Measurements from ENCODE around the gene HGF.
A peak's percentile ranks its signal among the peaks of the same experiment; 100 is the strongest.

The HGF gene

DNA sequence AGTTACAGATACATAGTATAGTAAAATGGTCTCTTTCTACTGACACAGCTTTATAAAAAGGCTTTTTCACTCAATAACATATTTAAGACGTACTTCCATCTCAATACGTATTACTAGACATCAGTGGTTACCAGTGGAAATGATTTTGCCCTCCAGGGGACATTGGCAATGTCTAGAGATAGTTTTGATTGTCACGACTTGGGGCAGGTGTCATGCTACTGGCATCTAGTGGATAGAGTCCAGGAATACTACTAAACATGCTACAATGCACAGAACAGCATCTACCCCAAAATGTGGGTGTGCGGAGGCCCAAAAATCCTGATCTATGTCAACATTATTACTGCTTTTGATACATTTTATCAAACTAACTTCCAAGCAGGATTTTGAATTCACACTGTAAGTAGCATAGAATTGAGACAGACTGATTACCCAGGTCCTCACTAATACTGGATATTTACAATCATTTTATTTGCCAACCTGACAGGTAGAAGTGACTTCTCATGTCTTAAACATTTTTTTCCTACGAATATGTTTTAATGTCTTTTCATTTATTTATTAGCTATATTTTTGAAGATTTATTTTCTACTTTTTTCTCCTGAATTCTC, 53.8 kb downstream of the HGF start:
- no peak for DNase-seq

DNA sequence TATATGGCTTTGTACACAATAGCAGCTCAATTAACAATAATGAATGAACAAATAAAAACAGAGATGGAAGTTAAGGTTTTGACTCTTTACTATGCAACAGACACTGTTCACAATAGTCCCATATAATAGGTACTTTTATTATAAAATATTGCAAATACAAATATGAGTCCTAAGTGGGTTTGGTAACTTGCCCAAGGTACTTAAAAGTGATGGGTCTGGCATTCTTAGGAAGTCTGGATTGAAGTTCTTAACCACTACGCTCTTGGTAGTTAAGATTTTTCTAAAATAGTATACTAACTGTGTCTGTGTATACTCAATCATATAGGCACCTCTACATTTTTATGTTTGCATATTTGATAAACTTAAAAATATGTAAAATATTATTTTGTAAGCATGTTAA, 55.5 kb downstream of the HGF start:
- DNase-seq = no peak

DNA sequence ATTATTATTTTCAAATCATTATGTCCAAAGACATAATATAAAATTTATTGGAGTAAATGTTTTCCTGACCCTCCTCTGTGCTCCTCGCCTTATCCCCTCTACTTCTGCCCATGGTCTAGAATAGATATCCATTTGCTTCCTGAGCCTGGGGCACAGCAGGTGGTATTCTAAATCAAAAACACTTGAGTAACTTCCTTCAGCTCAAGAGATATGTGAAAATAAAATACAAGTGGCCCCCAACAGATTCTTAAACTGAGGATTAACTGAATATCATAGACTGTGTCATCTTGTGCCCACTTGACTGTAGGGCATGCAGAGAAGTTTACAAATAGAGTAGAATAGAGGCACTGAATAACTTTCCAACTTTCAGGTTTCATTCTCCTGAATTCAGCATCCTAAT, 59.1 kb downstream of the HGF start:
- no peak for DNase-seq

DNA sequence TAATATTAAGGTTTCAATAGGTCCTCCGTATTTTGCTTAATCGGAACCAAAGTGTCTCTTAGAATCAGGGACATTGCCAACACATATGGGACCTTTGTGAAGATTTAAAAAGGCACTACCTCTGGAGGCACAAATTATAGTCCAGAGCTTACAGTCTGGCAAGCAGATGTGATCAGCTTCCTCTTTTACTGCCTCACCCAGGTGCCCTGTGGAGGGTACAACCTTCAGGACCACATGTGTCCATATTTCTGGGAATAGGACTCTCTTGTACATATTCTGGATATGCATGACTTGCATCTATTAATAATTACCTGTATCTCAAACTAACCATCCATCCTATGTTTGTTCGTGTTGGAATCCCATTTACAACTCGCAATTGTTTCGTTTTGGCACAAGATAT, 60.0 kb downstream of the HGF start:
- no peak for DNase-seq

GRCh38 chr7:81707966-81708365, 61.9 kb downstream of the HGF start:
- DNase-seq = no peak

- no peak for DNase-seq
These were observed 62.7 kb downstream of the HGF start for GRCh38 chr7:81707196-81707595.

DNA sequence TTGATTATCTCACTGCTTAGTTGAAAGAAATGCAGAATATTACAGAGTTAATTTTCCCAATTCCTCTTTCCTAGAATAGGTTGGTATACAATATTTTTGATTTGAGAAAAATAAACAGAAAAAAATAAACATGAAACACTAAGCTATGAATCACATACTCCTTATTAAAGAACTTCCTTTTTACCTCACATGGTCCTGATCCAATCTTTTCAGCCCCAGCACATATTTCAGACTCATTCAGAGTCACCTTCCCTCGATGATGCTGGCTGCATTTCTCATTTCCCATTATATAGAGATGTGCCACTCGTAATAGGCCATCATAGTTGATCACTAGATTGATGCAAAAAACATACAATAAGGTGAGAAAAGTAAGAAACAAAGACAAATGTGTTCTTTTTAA, 64.6 kb downstream of the HGF start:
- DNase-seq = no peak

GRCh38 chr7:81704595-81704994, 65.3 kb downstream of the HGF start:
- DNase-seq = no peak

DNA sequence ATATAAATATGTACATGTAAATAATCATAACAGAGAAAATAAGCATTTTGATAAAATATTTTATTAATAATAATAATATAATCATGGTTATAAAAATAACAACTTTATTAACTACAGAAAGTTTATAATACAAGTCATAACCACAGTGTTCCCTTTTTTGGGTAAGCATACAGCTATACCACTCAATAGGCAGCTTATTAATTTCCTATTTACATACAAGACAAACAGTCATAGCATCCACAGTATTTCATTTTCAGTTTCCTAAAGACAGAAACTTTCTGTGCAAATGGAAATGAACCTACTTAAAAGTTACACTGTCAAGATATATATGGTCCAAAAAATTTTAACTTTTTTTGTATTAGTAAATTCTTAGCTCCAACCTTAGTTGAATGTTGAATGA, 70.9 kb downstream of the HGF start:
- no peak for DNase-seq

DNA sequence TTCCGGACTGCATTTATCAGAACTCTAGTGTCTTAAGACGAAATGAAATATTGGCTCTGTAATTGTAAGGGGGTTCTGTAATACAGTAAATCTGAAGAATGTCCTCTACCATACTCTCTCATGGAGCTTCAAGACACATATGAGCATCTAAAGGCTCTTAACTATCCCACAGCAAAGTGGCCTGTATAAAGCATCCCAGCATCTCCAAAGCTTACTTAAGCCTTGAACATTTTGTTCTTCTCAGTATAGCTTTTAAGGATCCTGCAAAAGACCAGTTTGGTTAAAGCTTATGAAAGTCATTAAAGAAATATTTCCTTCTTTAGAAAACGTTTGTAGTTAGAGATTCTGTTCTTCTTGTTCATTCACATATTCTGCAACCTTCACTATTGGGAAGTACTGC, 75.1 kb downstream of the HGF start:
- DNase-seq = no peak

DNA sequence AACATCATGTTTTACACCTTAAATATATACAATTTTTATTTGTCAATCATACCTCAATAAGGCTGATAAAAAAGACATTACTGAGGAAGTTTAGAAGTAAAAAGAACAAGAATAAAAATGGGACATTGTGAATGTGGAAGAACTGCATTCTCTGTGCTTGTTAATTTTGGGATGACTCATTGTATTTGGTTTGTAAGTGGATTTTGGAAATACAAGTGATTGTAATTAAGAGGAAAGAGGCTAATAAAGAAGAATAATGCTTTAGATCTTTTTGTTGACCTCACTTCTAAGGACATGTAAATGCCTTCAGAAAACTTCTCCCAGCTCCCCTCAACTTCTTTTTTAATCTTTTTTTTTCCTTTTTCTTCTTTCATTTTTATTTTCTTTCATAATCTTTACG, 76.0 kb downstream of the HGF start:
- no peak for DNase-seq

DNA sequence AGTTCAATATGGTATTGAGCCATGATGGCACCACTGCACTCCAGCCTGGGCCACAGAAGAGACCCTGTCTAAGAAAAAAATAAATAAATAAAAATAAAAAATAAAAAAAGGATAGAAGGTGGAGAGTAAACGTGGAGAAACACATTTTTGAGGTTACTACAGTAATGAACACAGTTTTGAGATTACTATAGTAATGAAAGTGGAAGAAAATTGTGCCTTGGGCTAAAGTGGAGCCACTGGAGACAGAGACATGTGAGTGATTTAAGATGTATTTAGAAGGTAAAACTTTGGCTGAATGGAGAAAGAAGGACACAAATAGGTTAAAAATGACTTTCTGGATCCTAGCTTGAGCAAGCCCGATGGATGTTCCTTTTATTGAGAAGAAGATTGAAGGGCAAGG, 76.8 kb downstream of the HGF start:
- DNase-seq = no peak

DNA sequence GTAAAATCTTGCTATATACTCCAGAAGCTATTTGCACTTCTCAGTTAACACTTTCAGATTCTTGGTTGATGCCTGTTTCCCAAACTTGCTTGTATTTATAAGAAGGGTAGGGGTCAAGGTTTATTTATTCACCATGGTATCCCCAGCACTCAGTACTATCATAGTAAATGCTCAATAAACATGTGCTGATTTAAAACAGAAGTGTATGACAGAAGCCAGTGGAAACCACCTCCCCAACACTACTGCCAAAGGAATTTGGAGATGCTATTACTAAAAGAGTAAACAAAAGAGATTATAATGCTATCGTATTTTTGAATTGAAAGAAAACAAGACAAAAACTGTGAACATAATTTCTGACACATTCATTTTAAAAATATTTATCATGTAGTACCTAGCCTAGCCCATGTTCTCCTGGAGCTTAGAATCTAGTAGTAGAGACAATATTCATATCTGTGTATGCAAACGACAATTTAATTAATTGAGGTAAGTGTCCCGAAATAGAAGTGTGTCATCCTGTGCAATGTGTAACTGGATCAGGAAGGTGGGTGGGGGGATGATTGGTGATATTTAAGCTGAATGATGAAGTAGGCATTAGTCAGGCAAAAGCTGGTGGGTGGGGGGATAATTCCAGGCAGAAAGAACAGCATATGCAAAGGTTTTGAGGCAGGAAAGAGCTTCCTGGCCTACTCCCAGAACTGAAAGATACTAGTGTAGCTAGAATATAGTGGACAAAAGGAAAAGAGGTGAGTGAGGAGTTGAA, 77.5 kb downstream of the HGF start:
- DNase-seq = no peak

DNA sequence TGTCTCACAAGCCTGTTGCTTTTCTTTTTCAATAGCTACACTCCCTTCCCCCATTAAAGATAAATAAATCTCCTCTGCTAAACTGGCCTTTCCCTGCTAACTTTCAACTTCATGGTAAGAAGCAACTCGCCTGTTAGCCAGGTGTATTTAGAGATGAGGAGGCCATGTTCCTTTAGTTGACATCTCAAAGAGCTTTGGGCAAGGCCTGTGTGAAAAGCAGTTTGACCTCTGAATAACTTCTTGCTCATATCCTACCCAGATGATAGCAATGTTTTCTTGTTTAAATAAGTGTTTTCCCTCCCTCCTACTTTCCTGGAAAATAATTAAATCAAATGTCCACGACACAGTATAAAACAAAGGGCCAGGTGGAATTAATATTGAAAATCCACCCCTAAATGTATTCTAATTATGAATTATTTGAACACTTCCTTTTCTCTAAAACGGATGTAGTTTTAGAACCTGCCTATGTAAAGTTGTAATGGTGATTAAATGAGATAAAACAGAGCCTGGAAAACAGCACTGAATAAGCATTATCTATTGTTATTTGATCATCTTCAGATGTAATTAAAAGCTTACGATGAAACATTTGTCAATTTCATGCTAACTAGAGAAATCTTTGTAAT, 78.5 kb downstream of the HGF start:
- no peak for DNase-seq

DNA sequence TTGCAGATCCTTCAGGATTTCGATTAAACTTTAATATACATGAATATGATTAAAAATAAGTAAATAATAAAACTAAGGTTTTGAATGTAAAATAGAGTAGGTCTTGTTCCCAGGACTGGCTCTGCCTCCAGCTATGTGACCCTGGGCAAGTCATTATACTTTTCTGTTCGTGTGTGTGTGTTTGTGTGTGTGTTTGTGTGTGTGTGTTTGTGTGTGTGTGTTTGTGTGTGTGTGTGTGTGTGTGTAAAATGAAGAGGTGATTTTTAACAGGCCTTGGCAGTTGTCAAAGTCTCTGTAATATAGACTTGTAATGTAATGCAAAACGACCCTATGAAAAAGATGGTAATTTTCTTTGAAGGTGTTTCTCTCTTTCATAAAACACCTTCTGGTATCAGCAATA, 79.2 kb downstream of the HGF start:
- DNase-seq = no peak

DNA sequence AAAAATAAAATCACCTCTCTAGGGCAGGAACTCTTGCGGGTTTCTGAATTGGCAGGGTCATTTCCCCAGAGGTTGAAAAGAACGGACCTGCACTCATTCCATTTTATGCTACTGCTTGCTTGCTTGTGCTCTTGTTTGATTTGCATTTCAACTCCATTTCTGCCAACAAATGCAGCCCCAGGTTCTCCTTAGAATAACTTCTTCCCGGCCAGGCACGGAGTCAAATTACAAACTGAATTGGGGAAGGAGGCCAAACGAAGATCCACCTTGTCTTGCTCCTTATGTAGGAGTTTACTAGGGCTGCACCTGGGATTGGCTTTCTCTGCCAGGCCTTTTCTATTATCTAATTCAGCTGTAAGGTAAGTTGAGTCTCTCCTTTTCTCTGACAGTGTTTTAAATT, 79.6 kb downstream of the HGF start:
- DNase-seq = no peak

- DNase-seq = no peak
These were observed 81.0 kb downstream of the HGF start for GRCh38 chr7:81688622-81689411.

DNA sequence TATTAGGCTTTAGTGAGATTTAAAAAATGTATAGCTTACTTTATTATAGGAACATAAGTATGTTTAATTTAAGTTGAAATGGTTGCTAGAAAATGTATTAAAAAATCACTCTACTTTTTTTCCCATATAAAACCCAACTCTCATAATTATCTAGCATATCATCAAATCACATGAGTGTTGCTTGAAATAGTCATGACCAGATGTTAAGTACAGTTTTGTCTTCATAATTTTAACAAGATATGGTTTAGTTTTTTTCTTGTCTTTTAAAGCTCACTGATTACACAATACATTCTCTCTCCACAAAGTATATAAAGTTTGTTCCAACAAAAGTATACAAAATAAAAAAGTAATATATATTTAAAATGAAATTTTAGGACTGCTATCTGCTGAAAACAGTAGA, 82.8 kb downstream of the HGF start:
- DNase-seq = no peak

DNA sequence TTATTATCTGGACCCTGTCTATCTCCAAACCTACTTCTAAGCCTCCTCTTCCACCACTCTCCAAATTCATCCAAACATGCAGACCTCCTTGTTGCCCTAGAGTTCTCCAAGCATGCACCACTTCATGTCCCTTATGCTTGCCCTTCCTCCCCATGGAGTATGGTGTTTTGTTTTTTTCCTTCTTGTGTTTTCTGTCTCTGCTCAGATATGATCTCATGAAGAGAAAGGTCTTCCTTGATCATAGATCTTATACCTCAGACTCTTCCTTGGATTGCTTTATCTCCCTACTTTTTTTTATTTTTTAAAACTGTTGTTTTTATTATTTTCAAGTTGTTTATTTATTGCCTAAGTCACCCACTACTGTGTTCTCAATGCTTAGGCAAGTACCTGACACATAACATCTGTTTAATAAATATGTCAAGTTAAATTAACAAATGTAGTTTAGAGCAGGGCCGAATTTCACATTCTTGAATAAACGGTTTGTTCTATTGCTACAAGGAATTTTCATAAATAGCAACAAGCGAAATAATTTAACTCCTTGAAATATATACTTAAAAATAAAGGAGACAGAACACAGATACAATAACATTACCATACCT, 84.5 kb downstream of the HGF start:
- no peak for DNase-seq

- peak; percentile 47 for DNase-seq
These were observed 85.2 kb downstream of the HGF start for GRCh38 chr7:81684514-81685269.

- DNase-seq = no peak
These were observed 85.8 kb downstream of the HGF start for GRCh38 chr7:81684033-81684432.

GRCh38 chr7:81682873-81683272, 87.0 kb downstream of the HGF start:
- DNase-seq = no peak

- no peak for DNase-seq
These were observed 89.7 kb downstream of the HGF start for GRCh38 chr7:81680120-81680519.
